Mucosa of rectum (tissue), 2 donors: Measurements from ENCODE around the gene NAB2.
A peak's percentile ranks its signal among the peaks of the same experiment; 100 is the strongest.

Experiments used
- H3K27ac ChIP-seq, 2 donors: one replicate each; pipeline ENCODE4 v1.7.0; 2013; ENCODE audit warnings: inconsistent platforms in 2 of 2, low read depth in 2 of 2, low read length in 2 of 2
- H3K27me3 ChIP-seq, 2 donors: one replicate each; pipeline ENCODE4 v1.7.0; 2013; ENCODE audit warnings: low read length in 2 of 2; ENCODE audit not compliant: control insufficient read depth in 2 of 2, insufficient read depth in 2 of 2
- H3K36me3 ChIP-seq, 2 donors: one replicate each; pipeline ENCODE4 v1.7.0; 2013; ENCODE audit warnings: low read length in 2 of 2; ENCODE audit not compliant: control insufficient read depth in 2 of 2, insufficient read depth in 2 of 2
- H3K4me1 ChIP-seq, 2 donors: one replicate each; pipeline ENCODE4 v1.7.0; 2013; ENCODE audit warnings: low read length in 2 of 2, mild to moderate bottlenecking in 1 of 2; ENCODE audit not compliant: control insufficient read depth in 2 of 2, insufficient read depth in 2 of 2
- H3K4me3 ChIP-seq, 2 donors: one replicate each; pipeline ENCODE4 v1.7.0; 2013; ENCODE audit warnings: low read length in 2 of 2
- H3K9ac ChIP-seq, 2 donors: one replicate each; pipeline ENCODE4 v1.7.0; 2013; ENCODE audit warnings: low read length in 2 of 2, low read depth in 1 of 2, mild to moderate bottlenecking in 1 of 2
- H3K9me3 ChIP-seq, 2 donors: one replicate each; pipeline ENCODE4 v1.7.0; 2013; ENCODE audit warnings: low read length in 2 of 2; ENCODE audit not compliant: control insufficient read depth in 2 of 2
- donor health status: healthy.
- donor health status: Normal muscosa, but diverticular disease.

NAB2 gene

GRCh38 chr12:57101892-57102695 lies 13.2 kb downstream of the NAB2 start:
- Histone ChIP-seq H3K4me1 (peaks cover 14 to 18% of the 10 kb centered on the region in 2 donors), H3K9me3 (no peaks in the 10 kb centered on the region), H3K4me3 (no peak overlapping the region), H3K9ac (no peak overlapping the region), H3K27ac (peak overlapping the region; percentile 62 to 77), H3K27me3 (no peaks in the 10 kb centered on the region), H3K36me3 (peaks cover 62 to 74% of the 10 kb centered on the region in 2 donors)

- H3K36me3 ChIP-seq: peaks cover 58 to 69% of the 10 kb centered on the region in 2 donors
These were observed 14.9 kb downstream of the NAB2 start for GRCh38 chr12:57103856-57104255.

GRCh38 chr12:57104292-57104910 lies 15.5 kb downstream of the NAB2 start:
- H3K36me3 ChIP-seq: peaks cover 54 to 64% of the 10 kb centered on the region in 2 donors
- no peaks in the 10 kb centered on the region for H3K27me3 ChIP-seq

More at GRCh38 chr12:57103856-57104255, 14.9 kb downstream of the NAB2 start:
- H3K4me1 ChIP-seq: peaks cover 14 to 18% of the 10 kb centered on the region in 2 donors
- H3K9ac ChIP-seq: no peak overlapping the region
- H3K27me3 ChIP-seq: no peaks in the 10 kb centered on the region
- no peaks in the 10 kb centered on the region for H3K9me3 ChIP-seq
- no peak overlapping the region for H3K27ac ChIP-seq
- no peak overlapping the region for H3K4me3 ChIP-seq

GRCh38 chr12:57105011-57105753 lies 16.3 kb downstream of the NAB2 start:
- Histone ChIP-seq H3K9me3 (no peaks in the 10 kb centered on the region), H3K4me1 (peaks cover 23% of the 10 kb centered on the region in 2 donors), H3K36me3 (peaks cover 49 to 56% of the 10 kb centered on the region in 2 donors), H3K27me3 (no peaks in the 10 kb centered on the region), H3K9ac (no peak overlapping the region), H3K27ac (no peak overlapping the region), H3K4me3 (no peak overlapping the region)

More at GRCh38 chr12:57104292-57104910, 15.5 kb downstream of the NAB2 start:
- Histone ChIP-seq H3K9ac (no peak overlapping the region), H3K9me3 (no peaks in the 10 kb centered on the region), H3K4me3 (no peak overlapping the region), H3K4me1 (peaks cover 17 to 19% of the 10 kb centered on the region in 2 donors), H3K27ac (no peak overlapping the region)

- Histone ChIP-seq H3K4me1 (peaks cover 20% of the 10 kb centered on the region in 2 donors), H3K27ac (no peak overlapping the region), H3K36me3 (peaks cover 47 to 54% of the 10 kb centered on the region in 2 donors)
These were observed 17.3 kb downstream of the NAB2 start for GRCh38 chr12:57106021-57106708.

GRCh38 chr12:57107456-57108155 lies 18.7 kb downstream of the NAB2 start:
- Histone ChIP-seq H3K27me3 (no peaks in the 10 kb centered on the region), H3K36me3 (peaks cover 47 to 48% of the 10 kb centered on the region in 2 donors), H3K27ac (no peak overlapping the region), H3K9me3 (no peaks in the 10 kb centered on the region), H3K4me1 (peaks cover 19 to 24% of the 10 kb centered on the region in 2 donors), H3K9ac (peak overlapping the region in 1 of 2 donors; percentile 6), H3K4me3 (no peak overlapping the region)

More at GRCh38 chr12:57106021-57106708, 17.3 kb downstream of the NAB2 start:
- no peak overlapping the region for H3K4me3 ChIP-seq
- no peak overlapping the region for H3K9ac ChIP-seq
- no peaks in the 10 kb centered on the region for H3K9me3 ChIP-seq
- no peaks in the 10 kb centered on the region for H3K27me3 ChIP-seq

- Histone ChIP-seq H3K4me3 (peak overlapping the region; percentile 95 to 98), H3K36me3 (peaks cover 39% of the 10 kb centered on the region in 2 donors), H3K27ac (peak overlapping the region in 1 of 2 donors; percentile 99), H3K4me1 (peaks cover 18 to 23% of the 10 kb centered on the region in 2 donors), H3K9ac (peak overlapping the region; percentile 99), H3K9me3 (no peaks in the 10 kb centered on the region), H3K27me3 (no peaks in the 10 kb centered on the region)
These were observed 20.5 kb downstream of the NAB2 start for GRCh38 chr12:57109207-57110103.

GRCh38 chr12:57110104-57111030 lies 21.5 kb downstream of the NAB2 start:
- H3K27ac ChIP-seq: peak overlapping the region; percentile 99 to 100
- peak overlapping the region; percentile 99 for H3K9ac ChIP-seq
- H3K4me1 ChIP-seq: peaks cover 18 to 23% of the 10 kb centered on the region in 2 donors
- peaks cover 30% of the 10 kb centered on the region in 2 donors for H3K36me3 ChIP-seq
- H3K27me3 ChIP-seq: no peaks in the 10 kb centered on the region
- H3K9me3 ChIP-seq: no peaks in the 10 kb centered on the region
- peak overlapping the region; percentile 95 to 98 for H3K4me3 ChIP-seq
